DMS153 treated with DMSO at 0.1 percent for 48 hours (cell line): ENCODE data around the gene PSMG4.
A peak's percentile ranks its signal among the peaks of the same experiment; 100 is the strongest.

ENCODE experiments used
- DNase-seq: peaks from one replicate; lab custom pipeline; 2025; ENCODE audit not compliant: unreplicated experiment; lab: John Stamatoyannopoulos, UW

PSMG4 gene

GRCh38 chr6:3251462-3252314 lies 7.1 kb upstream of the PSMG4 start:
- DNase-seq, result peak; percentile 37

GRCh38 chr6:3252369-3252768 lies 6.4 kb upstream of the PSMG4 start:
- no peak for DNase-seq

- DNase-seq, result no peak
Measured at GRCh38 chr6:3252861-3253596, 5.7 kb upstream of the PSMG4 start.

- no peak for DNase-seq
Measured at GRCh38 chr6:3253597-3253961, 5.2 kb upstream of the PSMG4 start.

- no peak for DNase-seq
Measured at GRCh38 chr6:3258201-3258600, 546 bp upstream of the PSMG4 start.

- DNase-seq, result no peak
Measured at GRCh38 chr6:3259491-3259958, 778 bp downstream of the PSMG4 start.

GRCh38 chr6:3260296-3260695 lies 1.5 kb downstream of the PSMG4 start:
- no peak for DNase-seq

GRCh38 chr6:3260772-3261517 lies 2.2 kb downstream of the PSMG4 start:
- no peak for DNase-seq

GRCh38 chr6:3261518-3261820 lies 2.7 kb downstream of the PSMG4 start:
- no peak for DNase-seq

GRCh38 chr6:3261921-3262320 lies 3.2 kb downstream of the PSMG4 start:
- DNase-seq, result no peak

- DNase-seq, result no peak
Measured at GRCh38 chr6:3263096-3263495, 4.3 kb downstream of the PSMG4 start.

GRCh38 chr6:3264356-3264755 lies 5.6 kb downstream of the PSMG4 start:
- no peak for DNase-seq

- no peak for DNase-seq
Measured at GRCh38 chr6:3265671-3266070, 6.9 kb downstream of the PSMG4 start.

- DNase-seq, result no peak
Measured at GRCh38 chr6:3266170-3266569, 7.4 kb downstream of the PSMG4 start.

GRCh38 chr6:3267162-3267561 lies 8.4 kb downstream of the PSMG4 start:
- no peak for DNase-seq

GRCh38 chr6:3268680-3269079 lies 9.9 kb downstream of the PSMG4 start:
- DNase-seq, result no peak

- no peak for DNase-seq
Measured at GRCh38 chr6:3269281-3269975, 10.7 kb downstream of the PSMG4 start.

GRCh38 chr6:3270258-3270657 lies 11.5 kb downstream of the PSMG4 start:
- no peak for DNase-seq

- DNase-seq, result no peak
Measured at GRCh38 chr6:3271756-3272155, 13.0 kb downstream of the PSMG4 start.

- no peak for DNase-seq
Measured at GRCh38 chr6:3272911-3273547, 14.3 kb downstream of the PSMG4 start.
